Gastrocnemius medialis (tissue), 4 donors: ENCODE data around the gene SIMC1. TPM values are rescaled to one million over a fixed set of nuclear protein-coding genes. Genes with fewer than 3 reads are reported as not detected.

Experiments used
- ATAC-seq, 2 donors: fragments of 150-250 bp; one replicate each; pipeline ENCODE4 v1.9.1; 2016
- DNase-seq, 2 donors: peaks; one replicate each; pipeline ENCODE4 v3.0.0-alpha.2; 2019
- H3K27ac ChIP-seq, 4 donors: fragments of 200-600 bp; sonication (generic); 1 replicate in 1 of 4; 2 replicates in 3 of 4; pipeline ENCODE4 v1.5.1; 2016 to 2018; ENCODE audit warnings: mild to moderate bottlenecking in 2 of 4, moderate library complexity in 1 of 4
- H3K27me3 ChIP-seq, 3 donors: fragments of 200-600 bp; sonication (generic) in 2 of 3; 1 replicate in 1 of 3; 2 replicates in 2 of 3; pipeline versions ENCODE4 v1.5.1 to v1.6.0; 2016 to 2019; ENCODE audit warnings: mild to moderate bottlenecking in 1 of 3, moderate library complexity in 1 of 3
- H3K36me3 ChIP-seq, 2 donors: fragments of 200-600 bp; sonication (generic) in 1 of 2; one replicate each; pipeline ENCODE4 v1.5.1; 2017 to 2018
- H3K4me1 ChIP-seq, 2 donors: fragments of 200-600 bp; sonication (generic) in 1 of 2; one replicate each; pipeline ENCODE4 v1.5.1; 2016 to 2017; ENCODE audit warnings: mild to moderate bottlenecking in 2 of 2
- H3K4me3 ChIP-seq, 4 donors: fragments of 200-600 bp; sonication (generic) in 3 of 4; 1 replicate in 1 of 4; 2 replicates in 3 of 4; pipeline ENCODE4 v1.5.1; 2016 to 2019; ENCODE audit warnings: mild to moderate bottlenecking in 2 of 4
- H3K9me3 ChIP-seq, 3 donors: fragments of 200-600 bp; sonication (generic) in 2 of 3; 1 replicate in 1 of 3; 2 replicates in 2 of 3; pipeline ENCODE4 v1.5.1; 2016 to 2019
- CTCF ChIP-seq, 5 experiments: fragments of 450-650 bp in 3 of 5; fragments of 200-600 bp in 2 of 5; sonication (generic) in 2 of 5; IDR thresholded peaks in 4 of 5; conservative IDR thresholded peaks in 1 of 5; 1 replicate in 4 of 5; 2 replicates in 1 of 5; pipeline ENCODE4 v1.5.1; 2016 to 2019; ENCODE audit warnings: antibody characterized with exemption in 5 of 5, mild to moderate bottlenecking in 3 of 5, moderate library complexity in 3 of 5
- POLR2A ChIP-seq, 2 donors: fragments of 450-650 bp; IDR thresholded peaks; one replicate each; pipeline ENCODE4 v1.6.1; 2017; ENCODE audit warnings: antibody characterized with exemption in 2 of 2, mild to moderate bottlenecking in 2 of 2, moderate library complexity in 2 of 2
- in situ Hi-C, 4 donors: fragments of 200-750 bp; cut with MboI; loops; one replicate each; pipeline versions ENCODE4 v1.15.0 to v1.8.0; 2017; ENCODE audit warnings: low sequenced_read_pairs in 4 of 4
- intact Hi-C: fragments of 100-400 bp; cut with DNase I; formaldehyde crosslinking; loops from one replicate; pipeline ENCODE4 v1.15.1; 2023; ENCODE audit warnings: low total_unique reads
- total RNA-seq, 4 donors: library from RNA; depleted of rRNA; stranded (reverse); fragments of >200 nt; gene quantifications; one replicate each; pipeline versions ENCODE4 v1.1.0 to v1.2.3, GENCODE V29; 2016

SIMC1 gene
- total RNA-seq, 4 donors from 2014 or later = 5.1 to 45.8 (median 11.5) TPM

GRCh38 chr5:176356179-176356566 is 117.9 kb downstream of the SIMC1 start:
- peaks cover 0 to 58% of the 10 kb centered on the region in 2 donors for H3K36me3 ChIP-seq
- peaks cover 12 to 24% of the 10 kb centered on the region in 2 donors for H3K4me1 ChIP-seq
- no peak overlapping the region for H3K27ac ChIP-seq
- DNase-seq (no peak), ATAC-seq (no peak)
- no peaks in the 10 kb centered on the region for H3K27me3 ChIP-seq
- in situ Hi-C loops = no loop called here
- H3K9me3 ChIP-seq = no peaks in the 10 kb centered on the region
- TF ChIP-seq POLR2A (IDR thresholded peaks at IDR 0.05) (no peak), CTCF (IDR thresholded peaks at IDR 0.05 in 4 of 5, conservative IDR thresholded peaks at IDR 0.05 in 1 of 5) (no peak)
- intact Hi-C loops = no loop called here
- no peak overlapping the region for H3K4me3 ChIP-seq

- Histone ChIP-seq H3K36me3 (peaks cover 0 to 31% of the 10 kb centered on the region in 2 donors), H3K27me3 (no peaks in the 10 kb centered on the region), H3K4me1 (peaks cover 14 to 19% of the 10 kb centered on the region in 2 donors), H3K9me3 (no peaks in the 10 kb centered on the region), H3K27ac (peak overlapping the region; percentile 92 to 97 (median 94)), H3K4me3 (peak overlapping the region in 3 of 4 donors; percentile 83 to 99 (median 94))
- DNase-seq (no peak), ATAC-seq (no peak)
- TF ChIP-seq POLR2A (IDR thresholded peaks at IDR 0.05) (no peak), CTCF (IDR thresholded peaks at IDR 0.05 in 4 of 5, conservative IDR thresholded peaks at IDR 0.05 in 1 of 5) (no peak)
- in situ Hi-C loops (no loop called here), intact Hi-C loops (loop anchor here (2.0 kb wide), 1 partner anchor 177 kb away; the partner anchor contains the start of gene RNF44)
Measured at GRCh38 chr5:176359658-176360057, 121.4 kb downstream of the SIMC1 start.

GRCh38 chr5:176360894-176361436 is 122.7 kb downstream of the SIMC1 start:
- TF ChIP-seq POLR2A (IDR thresholded peaks at IDR 0.05) (no peak), CTCF (IDR thresholded peaks at IDR 0.05 in 4 of 5, conservative IDR thresholded peaks at IDR 0.05 in 1 of 5) (no peak)
- Histone ChIP-seq H3K36me3 (peaks cover 0 to 22% of the 10 kb centered on the region in 2 donors), H3K27me3 (no peaks in the 10 kb centered on the region), H3K9me3 (no peaks in the 10 kb centered on the region), H3K4me1 (peaks cover 11 to 24% of the 10 kb centered on the region in 2 donors), H3K27ac (peak overlapping the region; percentile 92 to 97 (median 94)), H3K4me3 (peak overlapping the region; percentile 83 to 99 (median 96))
- DNase-seq = no peak
- ATAC-seq = peak; percentile 18 to 20
- in situ Hi-C loops = no loop called here
- intact Hi-C loops = loop anchor here (1.0 to 2.0 kb wide), 4 partner anchors 27 to 176 kb away; partner anchors contain the start of genes CLTB, FAF2, HIGD2A and NOP16

- DNase-seq (peak; percentile 94 to 96), ATAC-seq (peak; percentile 85 to 87)
- Histone ChIP-seq H3K27ac (peak within 1 kb of the TSS; percentile 92 to 97 (median 94)), H3K4me1 (peaks cover 14 to 28% of the 10 kb centered on the region in 2 donors), H3K27me3 (no peaks in the 10 kb centered on the region), H3K36me3 (peaks cover 0 to 19% of the 10 kb centered on the region in 2 donors), H3K9me3 (no peaks in the 10 kb centered on the region), H3K4me3 (peak within 1 kb of the TSS; percentile 83 to 99 (median 96))
- in situ Hi-C loops (no loop called here), intact Hi-C loops (loop anchor here (1.0 to 2.0 kb wide), 4 partner anchors 27 to 175 kb away; partner anchors contain the start of genes CLTB, FAF2, HIGD2A and NOP16)
- TF ChIP-seq POLR2A (IDR thresholded peaks at IDR 0.05) (peak; percentile 97 to 98), CTCF (IDR thresholded peaks at IDR 0.05 in 4 of 5, conservative IDR thresholded peaks at IDR 0.05 in 1 of 5) (peak in 2 of 5 experiments; percentile 34 to 51)
Measured at GRCh38 chr5:176361437-176362232, 123.4 kb downstream of the SIMC1 start, which contains the start of gene KIAA1191. Gene KIAA1191 (minus strand): TSS chr5:176361764. CDS start chr5:176359508, 2,256 bp downstream.
